Activated B cell treated with CpG ODN at 0.5 μM for 24 hours (primary cell): ENCODE measurements around the gene HES7. TPM values are rescaled to one million over a fixed set of nuclear protein-coding genes. Genes with fewer than 3 reads are reported as not detected.

Experiments used
- ATAC-seq: fragments of 200-7000 bp; cut with Tn5 transposase; one replicate; pipeline ENCODE4 v1.10.0; 2021; ENCODE audit warnings: low read depth, mild to moderate bottlenecking, moderate library complexity
- CTCF ChIA-PET: fragments of 350-600 bp; sonication (Branson Sonifier 250); formaldehyde crosslinking; loops from one replicate; lab custom pipeline; 2021; ENCODE audit warnings: antibody characterized with exemption; lab: Charles Lee
- POLR2A ChIA-PET: fragments of 350-600 bp; sonication (Branson Sonifier 250); formaldehyde crosslinking; loops from one replicate; lab custom pipeline; 2021; ENCODE audit warnings: antibody characterized with exemption; lab: Charles Lee
- DNase-seq: peaks from one replicate; pipeline ENCODE4 v3.0.0; 2022
- H3K27ac Mint-ChIP-seq: one replicate; pipeline ENCODE4 v1.8.0; 2020; ENCODE audit warnings: mixed read lengths
- H3K27me3 Mint-ChIP-seq: one replicate; pipeline ENCODE4 v1.8.0; 2021; ENCODE audit warnings: mixed read lengths
- H3K36me3 Mint-ChIP-seq: one replicate; pipeline ENCODE4 v1.8.0; 2021; ENCODE audit warnings: low read depth, mixed read lengths
- H3K4me1 Mint-ChIP-seq: one replicate; pipeline ENCODE4 v1.8.0; 2021; ENCODE audit warnings: mixed read lengths
- H3K4me3 Mint-ChIP-seq: one replicate; pipeline ENCODE4 v1.8.0; 2020; ENCODE audit warnings: mild to moderate bottlenecking, mixed read lengths
- H3K9me3 Mint-ChIP-seq: one replicate; pipeline ENCODE4 v1.8.0; 2020; ENCODE audit warnings: mixed read lengths
- CTCF ChIP-seq: fragments of 200-600 bp; IDR thresholded peaks from one replicate; pipeline ENCODE4 v1.8.0; 2022; ENCODE audit warnings: antibody characterized with exemption, mild to moderate bottlenecking
- intact Hi-C: fragments of 100-400 bp; cut with micrococcal nuclease; formaldehyde crosslinking; loops from one replicate; pipeline ENCODE4 v1.15.1; 2024
- total RNA-seq: library from RNA; stranded (reverse); gene quantifications from 2 replicates; pipeline ENCODE4 v1.2.3, GENCODE V29; 2022

HES7 gene
- total RNA-seq, 1 donor from 2014 or later: 0.49 TPM

- DNase-seq (no peak), ATAC-seq (no peak)
- ChIA-PET POLR2A (interaction anchor here (0.8 kb wide), 1 partner anchor 888 kb away, joined by 4 read pairs; no protein-coding TSS in a partner anchor), CTCF (interaction anchor here (1.2 to 8.7 kb wide), 7 partner anchors 14 to 225 kb away, joined by 4 to 112 read pairs (median 11); no protein-coding TSS in a partner anchor)
- peaks cover 42% of the 10 kb centered on the region for H3K27me3 Mint-ChIP-seq
- H3K27ac Mint-ChIP-seq: no peak overlapping the region
- peaks cover 40% of the 10 kb centered on the region for H3K4me1 Mint-ChIP-seq
- no peaks in the 10 kb centered on the region for H3K36me3 Mint-ChIP-seq
- intact Hi-C loops: loop anchor here (5.0 kb wide), 1 partner anchor 307 kb away; the partner anchor contains the start of gene RPL26
- no peak overlapping the region for H3K4me3 Mint-ChIP-seq
- H3K9me3 Mint-ChIP-seq: no peaks in the 10 kb centered on the region
- no peak for TF ChIP-seq CTCF
Measured at GRCh38 chr17:8075574-8076342, 48.1 kb downstream of the HES7 start.

GRCh38 chr17:8075081-8075480 is 48.8 kb downstream of the HES7 start:
- H3K36me3 Mint-ChIP-seq: no peaks in the 10 kb centered on the region
- DNase-seq: no peak
- H3K4me3 Mint-ChIP-seq: no peak overlapping the region
- CTCF ChIA-PET: interaction anchor here (0.7 to 8.7 kb wide), 10 partner anchors 9 to 226 kb away, joined by 3 to 112 read pairs (median 12); partner anchors contain the start of gene ALOXE3
- POLR2A ChIA-PET: no interaction called here
- ATAC-seq: no peak
- no peaks in the 10 kb centered on the region for H3K9me3 Mint-ChIP-seq
- H3K4me1 Mint-ChIP-seq: peaks cover 36% of the 10 kb centered on the region
- intact Hi-C loops: loop anchor here (5.0 kb wide), 1 partner anchor 307 kb away; the partner anchor contains the start of gene RPL26
- H3K27ac Mint-ChIP-seq: no peak overlapping the region
- TF ChIP-seq CTCF: no peak
- peaks cover 45% of the 10 kb centered on the region for H3K27me3 Mint-ChIP-seq

GRCh38 chr17:8074554-8074953 is 49.4 kb downstream of the HES7 start:
- POLR2A ChIA-PET: interaction anchor here (1.1 to 3.0 kb wide), 3 partner anchors 14 to 44 kb away, joined by 4 to 18 read pairs (median 14); partner anchors contain the start of gene ALOXE3
- ATAC-seq (no peak), DNase-seq (no peak)
- Mint-ChIP-seq H3K9me3 (no peaks in the 10 kb centered on the region), H3K27me3 (peaks cover 45% of the 10 kb centered on the region), H3K4me3 (no peak overlapping the region), H3K4me1 (peaks cover 33% of the 10 kb centered on the region), H3K27ac (peak overlapping the region; percentile 1), H3K36me3 (no peaks in the 10 kb centered on the region)
- intact Hi-C loops: no loop called here
- TF ChIP-seq CTCF: no peak
- CTCF ChIA-PET: interaction anchor here (0.7 to 8.7 kb wide), 20 partner anchors 9 to 522 kb away, joined by 3 to 112 read pairs (median 4); partner anchors contain the start of genes ALOX12B, ALOXE3 and HES7

- DNase-seq (peak; percentile 83), ATAC-seq (peak; percentile 99)
- ChIA-PET POLR2A (interaction anchor here (0.9 to 3.0 kb wide), 10 partner anchors 14 to 221 kb away, joined by 3 to 18 read pairs (median 4); partner anchors contain the start of genes ALOXE3, CTC1 and SLC25A35), CTCF (interaction anchor here (0.6 to 8.7 kb wide), 25 partner anchors 9 to 521 kb away, joined by 3 to 112 read pairs (median 4); partner anchors contain the start of genes ALOX12B, ALOXE3, HES7 and RNF227)
- peak; percentile 56 for TF ChIP-seq CTCF
- Mint-ChIP-seq H3K36me3 (no peaks in the 10 kb centered on the region), H3K27me3 (peaks cover 45% of the 10 kb centered on the region), H3K9me3 (no peaks in the 10 kb centered on the region), H3K4me3 (peak overlapping the region; percentile 78), H3K4me1 (peaks cover 31% of the 10 kb centered on the region), H3K27ac (peak overlapping the region; percentile 78)
- intact Hi-C loops: loop anchor here (1.0 to 2.0 kb wide), 6 partner anchors 14 to 226 kb away; partner anchors contain the start of gene ALOXE3
Measured at GRCh38 chr17:8073627-8074484, 50.0 kb downstream of the HES7 start.
